Spleen (tissue), 11 donors: ENCODE data around the gene MTFMT. TPM values are rescaled to one million over a fixed set of nuclear protein-coding genes. Genes with fewer than 3 reads are reported as not detected.
A peak's percentile ranks its signal among the peaks of the same experiment; 100 is the strongest.

Source experiments
- DNase-seq: peaks from one replicate; pipeline ENCODE4 v3.0.0-alpha.2; 2020
- H3K27ac ChIP-seq, 8 donors: fragments of 200-600 bp; sonication (generic) in 7 of 8; 1 replicate in 4 of 8; 2 replicates in 4 of 8; pipeline versions ENCODE4 v1.5.0 to v1.8.0; 2016 to 2021; ENCODE audit warnings: inconsistent platforms in 4 of 8, mild to moderate bottlenecking in 4 of 8, moderate library complexity in 1 of 8
- H3K27me3 ChIP-seq, 7 donors: fragments of 200-600 bp; sonication (generic) in 6 of 7; replicated peaks in 1 of 7; 1 replicate in 4 of 7; 2 replicates in 3 of 7; pipeline versions ENCODE4 v1.5.0 to v1.8.0; 2016 to 2021; ENCODE audit warnings: inconsistent platforms in 3 of 7, mild to moderate bottlenecking in 1 of 7
- H3K36me3 ChIP-seq, 6 donors: fragments of 200-600 bp; sonication (generic) in 5 of 6; 1 replicate in 4 of 6; 2 replicates in 2 of 6; pipeline versions ENCODE4 v1.5.0 to v1.8.0; 2016 to 2021; ENCODE audit warnings: inconsistent platforms in 2 of 6
- H3K4me1 ChIP-seq, 6 donors: fragments of 200-600 bp; sonication (generic) in 5 of 6; 1 replicate in 3 of 6; 2 replicates in 3 of 6; pipeline versions ENCODE4 v1.5.0 to v1.8.0; 2016 to 2021; ENCODE audit warnings: inconsistent platforms in 3 of 6
- H3K4me3 ChIP-seq, 8 donors: fragments of 200-600 bp; sonication (generic) in 7 of 8; 1 replicate in 4 of 8; 2 replicates in 4 of 8; pipeline versions ENCODE4 v1.5.0 to v1.8.0; 2016 to 2021; ENCODE audit warnings: inconsistent platforms in 4 of 8, mild to moderate bottlenecking in 4 of 8, moderate library complexity in 2 of 8
- H3K9me3 ChIP-seq, 8 donors: fragments of 200-600 bp; sonication (generic) in 7 of 8; 1 replicate in 4 of 8; 2 replicates in 4 of 8; pipeline versions ENCODE4 v1.5.0 to v1.8.0; 2016 to 2021; ENCODE audit warnings: inconsistent platforms in 4 of 8
- CTCF ChIP-seq, 11 experiments: fragments of 200-600 bp in 7 of 11; fragments of 450-650 bp in 4 of 11; sonication (generic) in 4 of 11; IDR thresholded peaks in 8 of 11; conservative IDR thresholded peaks in 3 of 11; 1 replicate in 7 of 11; 2 replicates in 4 of 11; pipeline versions ENCODE4 v1.4.0 to v1.8.0; 2016 to 2021; ENCODE audit warnings: antibody characterized with exemption in 11 of 11, inconsistent platforms in 4 of 11, mild to moderate bottlenecking in 1 of 11
- POLR2A ChIP-seq, 3 donors: fragments of 450-650 bp; IDR thresholded peaks; one replicate each; pipeline ENCODE4 v1.5.1; 2017; ENCODE audit warnings: antibody characterized with exemption in 3 of 3, mild to moderate bottlenecking in 1 of 3
- POLR2AphosphoS5 ChIP-seq, 3 donors: sonication (generic); formaldehyde crosslinking; IDR thresholded peaks; one replicate each; pipeline ENCODE4 v1.5.1; 2017; ENCODE audit warnings: antibody characterized with exemption in 3 of 3
- WGBS, 5 donors: extraction: QIAGEN DNeasy Blood & Tissue Kit in 3 of 5; methylation state at CpG; one replicate each; pipeline versions ENCODE4 v1.1.5 to v1.1.7; 2013 to 2018; 5-methylcytosine and 5-hydroxymethylcytosine counted together
- intact Hi-C: fragments of 100-400 bp; cut with DNase I; formaldehyde crosslinking; loops from one replicate; pipeline ENCODE4 v1.15.0; 2023; ENCODE audit warnings: low total_unique reads
- polyA plus RNA-seq, 3 donors: library from polyadenylated mRNA; stranded (reverse); fragments of 200-250 nt; gene quantifications; one replicate each; pipeline ENCODE4 v1.2.1, GENCODE V29; 2013
- total RNA-seq, 7 donors: library from RNA; depleted of rRNA in 3 of 7; stranded (reverse); fragments of >200 nt in 3 of 7; fragmentation: NEBNext Ultra II Directional in 4 of 7; extraction: Animal tissue kit (Norgen Biotek cat#: 25700) in 4 of 7; gene quantifications; one replicate each; pipeline versions ENCODE4 v1.1.0 to v1.2.1, GENCODE V29; 2016 to 2021
- donor health status: healthy with polysubstance abuse.
- donor health status: DM: no; HTN: no; CAD: no; lungs with moderate emphysema.
- donor health status: DM: no; HTN: no; CAD: no.
- donor health status: Bipolar disorder and iron deficiency.
- donor health status: healthy.
- donor health status: DM: no; HTN: no; CAD: no.
- donor health status: DM: yes; HTN: yes; CAD: no.

MTFMT gene
- total and polyA plus RNA-seq, 10 donors, result 3.7 to 27.5 (median 12.4) TPM

DNA sequence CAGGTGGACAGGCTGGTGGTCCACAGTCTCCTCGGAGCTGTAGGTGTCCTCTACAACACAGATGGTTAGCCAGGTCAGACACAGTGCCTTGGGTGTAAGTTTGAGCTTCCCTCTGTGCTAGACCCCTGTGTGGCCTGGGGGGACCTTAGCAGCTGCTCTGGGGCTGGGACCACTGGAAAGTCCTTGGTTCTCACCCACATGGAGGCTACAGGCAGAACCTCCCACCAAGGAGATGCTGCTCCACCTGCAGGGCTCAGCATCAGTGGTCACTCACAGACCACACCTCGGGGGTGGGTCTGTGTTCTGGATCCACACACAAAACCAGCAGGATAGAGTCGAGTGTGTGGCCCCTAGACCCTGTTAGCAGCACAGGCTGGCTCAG, 29.9 kb upstream of the MTFMT start:
- H3K4me3 ChIP-seq, result no peak overlapping the region
- H3K27ac ChIP-seq, result peak overlapping the region in 2 of 8 donors; percentile 36 to 54
- H3K9me3 ChIP-seq, result no peaks in the 10 kb centered on the region
- no peak for TF ChIP-seq POLR2AphosphoS5 (IDR thresholded peaks at IDR 0.05)
- TF ChIP-seq CTCF (IDR thresholded peaks at IDR 0.05 in 8 of 11, conservative IDR thresholded peaks at IDR 0.05 in 3 of 11), result no peak
- TF ChIP-seq POLR2A (IDR thresholded peaks at IDR 0.05), result no peak
- WGBS, 5 donors, result 60 to 80% (median 75%) methylated on average over 3 of the region's 3 CpGs
- intact Hi-C loops, result loop anchor here (10.0 kb wide), 1 partner anchor 215 kb away; no protein-coding TSS in a partner anchor
- peak; percentile 41 for DNase-seq
- peaks cover 0 to under 1% (median 0%) of the 10 kb centered on the region in 7 donors for H3K27me3 ChIP-seq
- H3K4me1 ChIP-seq, result peaks cover 0 to 23% (median 0%) of the 10 kb centered on the region in 6 donors
- peaks cover 0 to 12% (median 0%) of the 10 kb centered on the region in 6 donors for H3K36me3 ChIP-seq

DNA sequence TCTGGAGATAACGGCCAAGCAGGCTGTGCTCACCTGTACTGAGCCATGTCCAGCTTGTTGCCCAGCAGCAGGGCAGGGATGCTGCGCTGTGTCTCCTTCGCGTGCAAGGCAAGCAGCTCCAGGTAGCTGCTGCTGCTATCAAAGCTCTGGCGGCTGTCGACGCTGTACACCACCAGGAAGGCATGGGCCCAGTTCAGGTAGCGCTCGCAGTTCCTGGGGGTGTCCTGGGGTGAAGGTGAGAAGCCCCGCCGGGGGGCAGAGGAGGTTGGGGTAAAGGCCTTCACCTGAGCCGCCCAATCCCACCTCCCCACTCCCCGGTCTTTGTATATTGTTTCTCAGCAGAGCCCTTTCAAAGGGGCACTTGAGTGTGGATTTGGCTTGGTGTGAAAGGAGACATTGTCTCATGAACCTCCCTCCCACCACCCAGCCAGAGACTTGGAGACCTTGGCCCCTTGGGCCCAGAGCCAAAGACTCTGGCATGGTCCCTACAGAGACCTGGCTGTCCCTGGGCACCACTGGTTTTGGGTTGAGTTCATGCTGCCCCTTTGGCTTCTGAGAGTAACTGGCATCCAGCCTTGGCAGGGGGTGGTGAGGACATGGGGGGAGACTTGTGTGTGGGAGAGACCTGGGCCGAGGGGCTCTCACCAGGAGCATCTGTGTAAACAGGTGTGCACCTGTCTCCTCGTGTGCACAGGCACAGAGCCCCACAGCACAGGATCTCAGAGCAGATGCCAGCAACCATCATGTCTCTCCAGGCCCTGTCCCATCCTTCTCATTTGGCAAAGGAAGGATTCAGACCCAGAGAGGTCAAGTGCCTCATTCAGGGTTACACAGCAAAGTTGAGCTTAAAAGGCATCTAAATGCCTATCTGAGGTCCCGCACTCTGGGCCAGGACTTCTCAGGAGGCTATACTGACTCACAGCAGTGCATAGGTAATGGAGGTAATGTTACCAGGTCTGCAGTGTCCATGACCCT, 29.2 kb upstream of the MTFMT start:
- WGBS, 5 donors, result 84 to 89% (median 87%) methylated on average over 10 to 16 of the region's 16 CpGs
- TF ChIP-seq POLR2AphosphoS5 (IDR thresholded peaks at IDR 0.05), result peak in 1 of 3 donors; percentile 10
- TF ChIP-seq CTCF (IDR thresholded peaks at IDR 0.05 in 8 of 11, conservative IDR thresholded peaks at IDR 0.05 in 3 of 11), result no peak
- Histone ChIP-seq H3K4me1 (peaks cover 0 to 25% (median 0%) of the 10 kb centered on the region in 6 donors), H3K36me3 (peaks cover 0 to 12% (median 0%) of the 10 kb centered on the region in 6 donors), H3K27ac (peak overlapping the region in 2 of 8 donors; percentile 36 to 54), H3K9me3 (no peaks in the 10 kb centered on the region), H3K27me3 (no peaks in the 10 kb centered on the region), H3K4me3 (no peak overlapping the region)
- intact Hi-C loops, result loop anchor here (10.0 kb wide), 1 partner anchor 216 kb away; no protein-coding TSS in a partner anchor
- no peak for DNase-seq

DNA sequence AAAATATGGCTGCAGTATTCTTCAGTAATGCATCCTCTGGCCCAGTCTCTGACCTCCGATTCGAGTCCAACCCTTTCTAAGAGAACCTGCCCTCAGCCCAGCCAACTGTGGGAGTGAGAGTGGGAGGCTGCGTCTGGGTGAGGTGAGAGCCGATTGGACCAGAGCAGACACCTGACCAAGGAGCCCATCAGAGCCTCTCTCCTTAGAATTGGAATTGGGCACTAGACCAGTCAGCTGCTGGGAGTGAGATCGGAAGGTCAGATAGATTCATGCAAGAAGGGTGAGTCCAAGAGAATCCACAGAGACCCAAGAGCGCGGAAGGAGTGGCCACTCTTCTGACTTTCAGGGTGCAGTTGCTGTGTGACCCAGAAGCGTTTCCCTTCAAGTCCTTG, 28.1 kb upstream of the MTFMT start:
- TF ChIP-seq CTCF (IDR thresholded peaks at IDR 0.05 in 8 of 11, conservative IDR thresholded peaks at IDR 0.05 in 3 of 11) (no peak), POLR2A (IDR thresholded peaks at IDR 0.05) (no peak), POLR2AphosphoS5 (IDR thresholded peaks at IDR 0.05) (no peak)
- DNase-seq, result no peak
- Histone ChIP-seq H3K4me3 (no peak overlapping the region), H3K4me1 (peaks cover 0 to 14% (median 0%) of the 10 kb centered on the region in 6 donors), H3K36me3 (peaks cover 0 to 16% (median 0%) of the 10 kb centered on the region in 6 donors), H3K27ac (no peak overlapping the region), H3K9me3 (no peaks in the 10 kb centered on the region), H3K27me3 (no peaks in the 10 kb centered on the region)
- 87 to 97% (median 89%) methylated on average over 8 of the region's 8 CpGs for WGBS, 5 donors
- intact Hi-C loops, result loop anchor here (10.0 kb wide), 1 partner anchor 217 kb away; no protein-coding TSS in a partner anchor
